Breast epithelium (tissue), 3 donors: ENCODE measurements around the gene NDUFB7.
A peak's percentile ranks its signal among the peaks of the same experiment; 100 is the strongest.

ENCODE experiments used
- CTCF ChIP-seq, 3 donors: fragments of 450-650 bp; IDR thresholded peaks; one replicate each; pipeline ENCODE4 v1.5.1; 2016 to 2017; ENCODE audit warnings: antibody characterized with exemption in 3 of 3, mild to moderate bottlenecking in 3 of 3, moderate library complexity in 3 of 3
- POLR2A ChIP-seq: fragments of 450-650 bp; IDR thresholded peaks from one replicate; pipeline ENCODE4 v1.6.1; 2016; ENCODE audit warnings: antibody characterized with exemption, mild to moderate bottlenecking, moderate library complexity
- POLR2AphosphoS5 ChIP-seq, 3 donors: sonication (generic); formaldehyde crosslinking; IDR thresholded peaks; one replicate each; pipeline ENCODE4 v1.6.1; 2017; ENCODE audit warnings: antibody characterized with exemption in 3 of 3

DNA sequence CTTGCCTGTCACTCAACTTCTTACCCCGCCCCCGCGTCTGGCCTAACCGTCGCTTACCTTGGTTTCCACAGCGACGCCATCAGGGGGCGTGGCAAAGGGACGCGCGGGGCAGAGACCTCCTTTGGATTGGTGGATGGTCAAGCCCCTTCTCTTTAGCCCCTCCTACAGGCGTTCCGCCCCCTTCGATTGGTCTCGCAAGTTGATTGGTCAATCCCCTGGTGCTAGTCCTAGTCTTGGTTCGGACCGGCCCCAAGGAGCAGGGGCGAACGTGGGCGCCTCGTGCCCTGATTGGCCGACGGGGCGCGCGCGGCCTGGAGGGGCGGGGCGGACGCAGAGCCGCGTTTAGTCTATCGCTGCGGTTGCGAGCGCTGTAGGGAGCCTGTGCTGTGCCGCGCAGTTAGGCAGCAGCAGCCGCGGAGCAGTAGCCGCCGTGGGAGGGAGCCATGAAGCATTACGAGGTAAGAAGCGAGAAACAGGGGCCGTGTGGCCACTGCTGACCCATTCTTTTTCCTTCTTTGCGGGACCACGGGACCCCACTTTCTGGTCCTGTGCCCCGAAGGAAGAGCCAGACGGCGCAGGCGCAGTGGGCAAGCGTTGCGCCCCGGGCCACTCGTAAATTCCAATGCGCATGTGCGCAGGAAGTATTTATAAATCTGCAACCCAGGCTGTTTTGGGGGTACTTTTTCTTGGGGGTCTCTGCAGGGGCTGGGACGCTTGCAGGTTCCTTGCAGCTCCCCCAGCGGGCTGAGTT lies 42.4 kb downstream of the NDUFB7 start, which contains the start of gene TECR:
- TF ChIP-seq POLR2A, result peak; percentile 94
- TF ChIP-seq CTCF (IDR thresholded peaks at IDR 0.05), result no peak
- peak; percentile 95 to 98 (median 98) for TF ChIP-seq POLR2AphosphoS5 (IDR thresholded peaks at IDR 0.05)
